Panc1 (cell line): ENCODE measurements around the gene ERF. TPM values are rescaled to one million over a fixed set of nuclear protein-coding genes. Genes with fewer than 3 reads are reported as not detected.

Experiments
- ATAC-seq: fragments of 200-7000 bp; cut with Tn5 transposase; 2 replicates; pipeline ENCODE4 v1.9.1; 2020; ENCODE audit warnings: mild to moderate bottlenecking, moderate library complexity
- BruUV-seq: library from RNA; stranded (reverse); fragments of 400-500 nt; replicated peaks from 2 replicates; lab custom pipeline; 2021; lab: Mats Ljungman, UMichigan
- CTCF ChIA-PET: fragments of 300-600 bp; sonication (Branson Sonifier 250); formaldehyde crosslinking; loops from one replicate; lab custom pipeline; 2022; ENCODE audit warnings: antibody characterized with exemption; lab: Charles Lee
- POLR2A ChIA-PET: fragments of 300-600 bp; sonication (Branson Sonifier 250); formaldehyde crosslinking; loops from one replicate; lab custom pipeline; 2022; ENCODE audit warnings: antibody characterized with exemption; lab: Charles Lee
- DNase-seq: peaks from one replicate; pipeline ENCODE4 v3.0.0-alpha.2; 2010; ENCODE audit warnings: low read depth, low spot score
- H3K27ac ChIP-seq: 2 replicates; pipeline ENCODE4 v1.5.1; 2011; ENCODE audit warnings: mild to moderate bottlenecking, low read length, inconsistent platforms
- H3K27me3 ChIP-seq: fragments of 200-500 bp; sonication (Bioruptor generic); 2 replicates; pipeline ENCODE4 v1.6.0; 2014; ENCODE audit warnings: low read length, inconsistent platforms; ENCODE audit not compliant: control insufficient read depth, insufficient read depth
- H3K36me3 ChIP-seq: fragments of 200-500 bp; sonication (Bioruptor generic); 2 replicates; pipeline ENCODE4 v1.5.1; 2014; ENCODE audit warnings: inconsistent platforms, mild to moderate bottlenecking, low read length, moderate library complexity; ENCODE audit not compliant: control insufficient read depth, insufficient read depth
- H3K4me1 ChIP-seq: 2 replicates; pipeline ENCODE4 v1.5.1; 2011; ENCODE audit warnings: inconsistent platforms, mild to moderate bottlenecking, low read length, moderate library complexity; ENCODE audit not compliant: control insufficient read depth, insufficient read depth
- H3K4me3 ChIP-seq, 2 experiments: 2 replicates each; pipeline ENCODE4 v1.5.1; 2011 to 2012; ENCODE audit warnings: low read depth in 2 of 2, low read length in 2 of 2, mild to moderate bottlenecking in 2 of 2, inconsistent platforms in 1 of 2, moderate library complexity in 1 of 2
- H3K9me3 ChIP-seq: fragments of 200-500 bp; sonication (Bioruptor generic); 2 replicates; pipeline ENCODE4 v1.5.1; 2014; ENCODE audit warnings: low read depth, mild to moderate bottlenecking, inconsistent platforms, low read length, moderate library complexity; ENCODE audit not compliant: control insufficient read depth, insufficient read depth
- POLR2AphosphoS5 ChIP-seq: IDR thresholded peaks from 2 replicates; pipeline ENCODE4 v1.6.1; 2012; ENCODE audit warnings: mild to moderate bottlenecking, low read depth, low read length, moderate library complexity
- TCF7L2 ChIP-seq: IDR thresholded peaks from 2 replicates; pipeline ENCODE4 v1.6.1; 2011; ENCODE audit warnings: mild to moderate bottlenecking, low read depth, low read length, inconsistent platforms
- in situ Hi-C: cut with HindIII; loops from 2 replicates; pipeline ENCODE4 v1.10.0; 2016; ENCODE audit warnings: low sequenced_read_pairs, low pct_unique_long_range_greater_than_20kb
- intact Hi-C: fragments of 100-400 bp; cut with micrococcal nuclease; formaldehyde crosslinking; loops from one replicate; pipeline ENCODE4 v1.10.0; 2022; ENCODE audit not compliant: unreplicated experiment
- total RNA-seq: library from RNA; stranded (reverse); gene quantifications from one replicate; pipeline ENCODE4 v1.2.1, GENCODE V29; 2021; ENCODE audit not compliant: unreplicated experiment
- TF ChIP-seq, protein P1 (sequence below): fragments of 450-650 bp; IDR thresholded peaks from 2 replicates; pipeline ENCODE4 v1.5.1; 2017; ENCODE audit warnings: mild to moderate bottlenecking
- TF ChIP-seq, protein P2 (sequence below), 2 experiments: IDR thresholded peaks; 2 replicates each; pipeline ENCODE4 v1.6.1; 2011 to 2012; ENCODE audit warnings: low read depth in 2 of 2, control low read depth in 1 of 2, low read length in 1 of 2, mild to moderate bottlenecking in 1 of 2, moderate library complexity in 1 of 2; ENCODE audit not compliant: insufficient read depth in 1 of 2

Gene ERF
- total RNA-seq, 1 experiment from 2014 or later = 85.7 TPM

DNA sequence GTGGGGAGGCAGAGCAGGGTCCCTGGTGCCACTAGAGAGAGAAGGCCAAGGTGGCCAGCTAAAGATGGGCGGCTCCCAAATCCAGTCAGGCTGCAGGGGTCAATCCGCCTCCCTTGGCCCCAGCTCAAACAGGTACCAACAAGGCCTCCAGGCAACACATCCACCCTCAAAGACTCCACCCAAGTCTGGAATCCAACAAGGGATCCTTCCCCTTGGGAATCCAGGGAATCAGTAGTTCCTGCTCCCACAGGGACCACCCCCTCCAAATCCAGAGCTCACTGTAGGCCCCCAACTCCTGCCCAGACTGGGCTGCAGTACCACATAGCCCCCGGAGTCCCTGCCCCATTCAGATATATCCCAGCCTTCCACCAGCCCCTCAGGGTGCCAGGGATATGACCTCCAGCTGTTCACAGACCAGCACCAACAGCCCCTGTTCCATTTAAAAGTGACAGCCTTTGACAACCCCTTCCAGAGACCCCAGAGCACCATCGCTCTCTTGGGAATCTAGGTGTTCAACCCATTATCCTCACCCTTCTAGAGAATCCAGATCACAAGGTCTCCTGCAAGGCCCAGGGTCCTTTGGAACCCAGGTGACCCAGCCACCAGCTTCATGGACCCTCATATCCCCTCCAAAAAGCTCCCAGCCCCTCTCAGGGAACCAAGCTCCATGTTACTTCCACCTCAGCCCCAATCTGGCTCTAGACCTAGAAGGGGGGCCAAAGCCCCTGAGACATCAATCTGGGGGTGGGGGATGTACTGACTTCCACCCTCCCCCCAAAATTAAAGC, 3.2 kb downstream of the ERF start:
- no peaks in the 10 kb centered on the region for H3K27me3 ChIP-seq
- BruUV-seq = TSS peak; percentile 53
- TF ChIP-seq POLR2AphosphoS5 (no peak), TCF7L2 (no peak)
- TF ChIP-seq, protein P1, sequence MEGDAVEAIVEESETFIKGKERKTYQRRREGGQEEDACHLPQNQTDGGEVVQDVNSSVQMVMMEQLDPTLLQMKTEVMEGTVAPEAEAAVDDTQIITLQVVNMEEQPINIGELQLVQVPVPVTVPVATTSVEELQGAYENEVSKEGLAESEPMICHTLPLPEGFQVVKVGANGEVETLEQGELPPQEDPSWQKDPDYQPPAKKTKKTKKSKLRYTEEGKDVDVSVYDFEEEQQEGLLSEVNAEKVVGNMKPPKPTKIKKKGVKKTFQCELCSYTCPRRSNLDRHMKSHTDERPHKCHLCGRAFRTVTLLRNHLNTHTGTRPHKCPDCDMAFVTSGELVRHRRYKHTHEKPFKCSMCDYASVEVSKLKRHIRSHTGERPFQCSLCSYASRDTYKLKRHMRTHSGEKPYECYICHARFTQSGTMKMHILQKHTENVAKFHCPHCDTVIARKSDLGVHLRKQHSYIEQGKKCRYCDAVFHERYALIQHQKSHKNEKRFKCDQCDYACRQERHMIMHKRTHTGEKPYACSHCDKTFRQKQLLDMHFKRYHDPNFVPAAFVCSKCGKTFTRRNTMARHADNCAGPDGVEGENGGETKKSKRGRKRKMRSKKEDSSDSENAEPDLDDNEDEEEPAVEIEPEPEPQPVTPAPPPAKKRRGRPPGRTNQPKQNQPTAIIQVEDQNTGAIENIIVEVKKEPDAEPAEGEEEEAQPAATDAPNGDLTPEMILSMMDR = no peak
- TF ChIP-seq, protein P2, sequence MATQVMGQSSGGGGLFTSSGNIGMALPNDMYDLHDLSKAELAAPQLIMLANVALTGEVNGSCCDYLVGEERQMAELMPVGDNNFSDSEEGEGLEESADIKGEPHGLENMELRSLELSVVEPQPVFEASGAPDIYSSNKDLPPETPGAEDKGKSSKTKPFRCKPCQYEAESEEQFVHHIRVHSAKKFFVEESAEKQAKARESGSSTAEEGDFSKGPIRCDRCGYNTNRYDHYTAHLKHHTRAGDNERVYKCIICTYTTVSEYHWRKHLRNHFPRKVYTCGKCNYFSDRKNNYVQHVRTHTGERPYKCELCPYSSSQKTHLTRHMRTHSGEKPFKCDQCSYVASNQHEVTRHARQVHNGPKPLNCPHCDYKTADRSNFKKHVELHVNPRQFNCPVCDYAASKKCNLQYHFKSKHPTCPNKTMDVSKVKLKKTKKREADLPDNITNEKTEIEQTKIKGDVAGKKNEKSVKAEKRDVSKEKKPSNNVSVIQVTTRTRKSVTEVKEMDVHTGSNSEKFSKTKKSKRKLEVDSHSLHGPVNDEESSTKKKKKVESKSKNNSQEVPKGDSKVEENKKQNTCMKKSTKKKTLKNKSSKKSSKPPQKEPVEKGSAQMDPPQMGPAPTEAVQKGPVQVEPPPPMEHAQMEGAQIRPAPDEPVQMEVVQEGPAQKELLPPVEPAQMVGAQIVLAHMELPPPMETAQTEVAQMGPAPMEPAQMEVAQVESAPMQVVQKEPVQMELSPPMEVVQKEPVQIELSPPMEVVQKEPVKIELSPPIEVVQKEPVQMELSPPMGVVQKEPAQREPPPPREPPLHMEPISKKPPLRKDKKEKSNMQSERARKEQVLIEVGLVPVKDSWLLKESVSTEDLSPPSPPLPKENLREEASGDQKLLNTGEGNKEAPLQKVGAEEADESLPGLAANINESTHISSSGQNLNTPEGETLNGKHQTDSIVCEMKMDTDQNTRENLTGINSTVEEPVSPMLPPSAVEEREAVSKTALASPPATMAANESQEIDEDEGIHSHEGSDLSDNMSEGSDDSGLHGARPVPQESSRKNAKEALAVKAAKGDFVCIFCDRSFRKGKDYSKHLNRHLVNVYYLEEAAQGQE (IDR thresholded peaks at IDR 0.05; ENCODE audit: insufficient read depth in 1 of 2, low read depth in 2 of 2, low read length in 1 of 2) = no peak
- H3K4me1 ChIP-seq = peaks cover 33% of the 10 kb centered on the region
- no peaks in the 10 kb centered on the region; the same call in 1 of the 2 replicates for H3K36me3 ChIP-seq
- H3K9me3 ChIP-seq = no peaks in the 10 kb centered on the region
- intact Hi-C loops = no loop called here
- peak overlapping the region; percentile 84 for H3K27ac ChIP-seq
- in situ Hi-C loops = no loop called here
- peak overlapping the region; percentile 11 to 66; a peak in 3 of 4 replicates for H3K4me3 ChIP-seq
- DNase-seq = no peak
- ATAC-seq = no peak
- CTCF ChIA-PET = no interaction called here
- POLR2A ChIA-PET = interaction anchor here (0.6 kb wide), 1 partner anchor 89 kb away, joined by 13 read pairs; no protein-coding TSS in a partner anchor

DNA sequence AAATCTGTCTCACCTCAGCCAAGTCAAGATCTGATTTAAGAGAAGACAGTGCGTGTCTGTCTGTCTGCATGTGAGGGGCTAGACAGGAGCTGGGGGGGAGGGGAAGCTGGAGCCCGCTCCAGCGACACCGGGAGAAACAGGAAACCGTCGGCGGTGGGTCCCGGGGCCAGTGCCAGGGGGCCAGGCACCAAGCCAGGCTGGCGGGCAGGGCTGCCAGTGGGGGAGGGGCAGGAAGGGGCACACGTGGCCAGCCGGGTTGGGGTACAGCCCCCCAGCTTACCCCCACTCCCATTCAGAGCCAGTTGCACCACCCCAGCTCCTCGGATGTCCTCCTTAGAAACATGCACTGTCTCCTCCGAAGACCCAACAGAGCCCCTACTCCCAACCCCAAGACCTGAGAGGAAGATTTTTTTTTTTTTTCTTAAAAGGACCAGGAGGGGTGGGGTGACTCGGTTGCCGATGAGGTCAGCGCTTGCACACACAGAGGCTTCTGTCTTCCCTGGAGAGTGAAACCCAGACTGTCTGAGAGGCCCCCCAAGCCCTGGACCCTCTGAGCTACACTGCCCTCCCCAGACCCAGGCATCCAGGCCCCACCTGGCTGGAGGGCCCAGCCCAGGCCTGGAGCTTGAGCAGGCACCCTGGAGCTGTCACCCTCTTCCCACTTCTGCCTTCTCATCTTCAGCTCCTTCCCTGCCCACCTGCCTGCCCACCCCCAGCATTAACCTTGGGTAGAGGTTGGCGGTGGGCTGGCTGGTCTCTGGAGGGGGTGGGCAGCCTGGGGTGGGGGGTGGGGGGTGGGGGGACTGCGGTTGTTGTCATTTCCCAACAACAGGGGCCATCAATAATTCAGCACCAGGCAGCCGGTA, 4.0 kb downstream of the ERF start:
- TSS peak; percentile 32 for BruUV-seq
- CTCF ChIA-PET = interaction anchor here (0.7 kb wide), 1 partner anchor 364 kb away, joined by 3 read pairs; no protein-coding TSS in a partner anchor
- H3K27me3 ChIP-seq = no peaks in the 10 kb centered on the region
- H3K4me1 ChIP-seq = peaks cover 36% of the 10 kb centered on the region
- ATAC-seq (no peak), DNase-seq (no peak)
- no peaks in the 10 kb centered on the region for H3K9me3 ChIP-seq
- in situ Hi-C loops (no loop called here), intact Hi-C loops (no loop called here)
- peak overlapping the region; percentile 2 to 66; a peak in 2 of 4 replicates for H3K4me3 ChIP-seq
- no peaks in the 10 kb centered on the region; the same call in 1 of the 2 replicates for H3K36me3 ChIP-seq
- peak overlapping the region; percentile 57; the same call in 1 of the 2 replicates for H3K27ac ChIP-seq
- TF ChIP-seq POLR2AphosphoS5 = no peak
- no peak for TF ChIP-seq TCF7L2
- POLR2A ChIA-PET = interaction anchor here (0.6 to 0.7 kb wide), 2 partner anchors 31 to 90 kb away, joined by 5 to 13 read pairs; no protein-coding TSS in a partner anchor
